Measurements from ENCODE around the gene TBC1D17. TPM values are rescaled to one million over a fixed set of nuclear protein-coding genes. Genes with fewer than 3 reads are reported as not detected.

TBC1D17 gene
- total RNA-seq, 1 donor from 2014 or later, result 35.6 TPM

- DNase-seq (ENCODE audit: extremely low read depth, low read depth, low spot score), result no peak
Measured at GRCh38 chr19:49847731-49848696, 29.5 kb upstream of the TBC1D17 start.

DNA sequence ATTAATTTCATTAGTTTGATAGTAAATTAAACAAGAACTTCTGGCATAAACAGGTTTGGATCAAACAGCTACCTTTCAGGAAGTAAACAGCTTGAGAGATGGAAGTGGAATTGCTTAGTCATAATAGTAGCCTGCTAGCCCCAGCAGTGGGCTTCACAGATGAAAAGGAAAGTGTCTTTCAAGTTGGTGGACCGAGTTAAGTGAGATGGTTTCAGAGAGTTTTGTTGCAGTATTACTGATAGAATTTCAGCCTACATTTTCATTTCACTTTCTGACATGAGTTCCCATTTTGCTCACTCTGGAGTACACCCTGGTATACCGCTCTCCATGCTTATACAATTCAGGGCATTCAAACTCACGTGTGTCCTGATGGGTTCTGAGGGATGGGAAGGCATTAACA, 28.6 kb upstream of the TBC1D17 start:
- no peak for DNase-seq (ENCODE audit: extremely low read depth, low read depth, low spot score)

DNA sequence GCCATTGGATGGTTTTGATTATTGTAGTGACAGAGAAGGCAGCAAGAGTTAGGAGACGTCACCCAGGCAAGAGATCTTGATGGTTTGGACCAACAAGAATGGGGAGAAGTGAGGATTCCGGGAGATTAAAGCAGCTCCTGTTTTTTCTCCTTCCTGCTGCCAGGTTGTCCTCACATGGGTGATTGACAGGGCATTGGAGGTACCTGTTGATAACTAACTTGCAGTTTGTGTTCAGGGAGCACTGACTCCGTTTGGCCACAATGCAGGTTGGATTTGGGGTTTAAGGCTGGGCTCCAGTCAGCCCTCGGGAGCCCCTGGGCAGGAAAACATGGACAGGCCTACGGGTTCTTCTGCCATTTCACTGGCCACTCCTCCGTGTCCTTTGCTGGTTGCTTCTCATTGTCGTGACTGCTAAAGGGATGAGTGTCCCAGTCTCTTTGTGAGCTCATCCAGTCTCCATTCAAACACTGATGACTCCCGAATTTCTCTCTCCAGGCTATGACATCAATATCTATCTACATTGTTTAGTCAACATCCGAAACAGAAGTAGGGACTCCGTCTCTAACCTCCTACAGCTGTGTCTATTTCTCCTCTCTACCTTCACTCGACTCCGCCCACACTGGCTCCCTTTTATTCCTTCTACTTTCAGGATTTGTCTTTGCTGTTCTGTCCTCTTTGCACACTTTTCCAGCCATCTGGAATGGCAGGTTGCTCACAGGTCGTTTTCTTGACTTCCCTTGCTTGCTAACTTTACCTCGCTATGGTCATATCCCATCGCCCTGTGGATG, 27.9 kb upstream of the TBC1D17 start:
- no peak for DNase-seq (ENCODE audit: extremely low read depth, low read depth, low spot score)

DNA sequence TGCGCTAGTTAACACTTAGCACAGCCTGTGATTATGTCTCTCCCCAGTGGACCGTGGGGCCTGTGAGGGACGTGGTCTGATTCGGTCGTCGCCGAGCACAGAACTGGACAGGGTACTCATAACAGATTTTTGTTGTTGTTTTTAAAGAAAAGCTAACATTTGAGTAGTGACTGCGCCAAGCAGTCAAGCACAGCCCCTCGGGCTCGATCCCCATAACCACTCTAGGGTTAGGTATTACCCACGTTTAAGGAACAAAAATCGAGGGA, 27.3 kb upstream of the TBC1D17 start:
- no peak for DNase-seq (ENCODE audit: extremely low read depth, low read depth, low spot score)

DNA sequence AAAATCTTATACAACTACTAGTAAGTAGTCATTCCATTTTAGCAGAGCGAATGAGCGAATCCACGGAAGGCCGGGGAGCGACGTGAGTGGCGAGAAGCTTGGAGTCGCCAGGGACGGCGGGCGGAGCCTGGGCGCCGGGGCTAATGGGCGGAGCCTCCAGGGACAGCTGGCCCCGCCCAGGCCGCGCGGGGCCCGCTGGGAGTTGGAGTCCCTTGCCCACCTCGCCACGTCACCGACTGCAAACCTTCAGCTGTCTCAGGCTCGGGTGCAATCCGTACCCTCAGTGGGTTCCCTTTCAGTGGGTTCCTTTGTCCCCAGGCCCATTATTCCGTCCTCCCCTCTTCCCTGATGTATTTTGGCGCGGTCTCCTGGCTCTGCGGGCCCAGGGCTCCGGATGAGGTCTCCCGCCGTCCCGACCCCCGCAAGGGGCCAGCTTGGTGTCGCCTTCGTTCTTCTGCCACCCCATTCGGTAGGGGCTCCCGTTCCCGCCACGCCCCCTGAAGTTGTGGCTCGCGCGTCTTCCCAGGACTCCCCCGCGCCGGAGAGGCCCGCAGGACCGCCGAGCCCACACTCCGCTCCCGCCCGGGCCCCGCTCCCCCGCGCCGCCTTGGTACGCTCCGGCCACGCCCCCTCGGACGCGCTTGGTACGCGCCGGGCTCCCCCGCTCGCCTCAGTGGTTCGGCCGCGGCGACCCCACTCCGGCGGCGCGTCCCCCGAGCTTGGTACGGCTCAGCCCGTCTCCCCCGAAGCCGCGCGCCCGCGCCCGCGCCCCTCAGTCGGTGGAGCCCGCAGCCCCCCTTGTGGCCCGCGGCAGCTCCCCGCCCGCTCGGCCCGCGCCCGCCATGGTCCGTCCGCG, 26.8 kb upstream of the TBC1D17 start, which contains the start of gene PTOV1:
Gene PTOV1 (plus strand): TSS at position 673 of the 856 bp plus-strand sequence.
- no peak for DNase-seq (ENCODE audit: extremely low read depth, low read depth, low spot score)

DNA sequence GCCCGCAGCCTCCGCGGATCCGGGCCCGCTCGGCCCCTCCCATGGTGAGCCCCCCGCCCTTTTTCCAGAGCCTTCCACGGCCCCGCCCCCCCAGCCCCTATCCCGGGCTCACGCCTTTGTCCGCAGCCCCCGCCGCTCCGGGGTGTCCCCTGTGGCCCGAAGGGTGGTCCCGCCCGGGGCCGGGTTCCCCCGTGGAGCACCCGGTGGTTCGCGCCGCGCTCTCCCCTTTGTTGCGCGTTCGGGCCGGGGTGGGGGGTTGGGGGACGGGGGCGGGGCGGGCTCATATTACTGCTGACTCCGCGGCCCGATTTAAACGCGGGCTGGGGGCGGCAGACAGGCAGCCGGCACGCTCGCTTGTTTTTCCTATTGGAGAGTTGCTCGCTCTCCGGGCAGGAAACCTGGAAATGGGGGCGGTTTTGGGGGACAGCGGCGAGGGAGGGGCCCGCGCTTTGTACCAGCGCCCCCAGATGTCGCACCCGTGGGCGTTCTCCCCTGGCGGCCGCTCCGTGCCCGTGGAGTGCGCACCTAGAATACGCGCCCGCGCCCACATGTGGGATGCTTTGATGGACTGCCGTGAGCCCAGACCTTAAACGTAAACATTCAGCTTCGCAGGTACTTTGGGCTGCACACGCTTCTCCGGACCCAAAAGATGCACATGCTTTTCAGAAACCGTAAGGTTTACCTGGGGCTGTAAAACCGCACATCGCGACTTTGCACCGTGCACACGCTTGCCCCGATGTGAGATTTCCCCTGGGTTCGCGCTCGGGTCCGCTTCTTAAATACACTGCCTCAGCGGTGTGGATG, 25.8 kb upstream of the TBC1D17 start:
- no peak for DNase-seq (ENCODE audit: extremely low read depth, low read depth, low spot score)

DNA sequence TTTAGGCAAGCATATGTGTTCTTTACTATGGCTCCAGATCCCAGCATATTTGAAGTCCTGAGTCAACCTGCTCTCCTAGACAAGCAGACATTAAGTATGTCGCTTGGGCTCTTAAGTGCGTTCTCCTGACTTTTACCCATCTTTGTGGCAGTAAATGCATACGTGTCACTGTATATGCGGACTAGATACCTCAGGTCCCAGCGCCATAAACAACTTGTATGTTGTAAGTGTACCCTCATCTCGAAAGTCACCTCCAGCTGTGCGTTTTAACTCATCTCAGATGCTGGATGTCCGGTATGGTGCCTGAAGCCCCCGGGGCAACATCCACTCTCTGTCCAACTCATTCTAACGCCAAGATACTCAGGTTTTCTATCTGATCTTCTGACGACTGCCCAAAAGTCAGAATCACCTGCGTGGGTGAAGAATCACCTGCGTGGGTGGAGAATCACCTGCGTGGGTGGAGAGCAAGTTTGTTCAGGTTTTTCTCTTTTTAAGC, 24.8 kb upstream of the TBC1D17 start:
- no peak for DNase-seq (ENCODE audit: extremely low read depth, low read depth, low spot score)

- no peak for DNase-seq (ENCODE audit: extremely low read depth, low read depth, low spot score)
Measured at GRCh38 chr19:49853852-49854377, 23.6 kb upstream of the TBC1D17 start.

DNA sequence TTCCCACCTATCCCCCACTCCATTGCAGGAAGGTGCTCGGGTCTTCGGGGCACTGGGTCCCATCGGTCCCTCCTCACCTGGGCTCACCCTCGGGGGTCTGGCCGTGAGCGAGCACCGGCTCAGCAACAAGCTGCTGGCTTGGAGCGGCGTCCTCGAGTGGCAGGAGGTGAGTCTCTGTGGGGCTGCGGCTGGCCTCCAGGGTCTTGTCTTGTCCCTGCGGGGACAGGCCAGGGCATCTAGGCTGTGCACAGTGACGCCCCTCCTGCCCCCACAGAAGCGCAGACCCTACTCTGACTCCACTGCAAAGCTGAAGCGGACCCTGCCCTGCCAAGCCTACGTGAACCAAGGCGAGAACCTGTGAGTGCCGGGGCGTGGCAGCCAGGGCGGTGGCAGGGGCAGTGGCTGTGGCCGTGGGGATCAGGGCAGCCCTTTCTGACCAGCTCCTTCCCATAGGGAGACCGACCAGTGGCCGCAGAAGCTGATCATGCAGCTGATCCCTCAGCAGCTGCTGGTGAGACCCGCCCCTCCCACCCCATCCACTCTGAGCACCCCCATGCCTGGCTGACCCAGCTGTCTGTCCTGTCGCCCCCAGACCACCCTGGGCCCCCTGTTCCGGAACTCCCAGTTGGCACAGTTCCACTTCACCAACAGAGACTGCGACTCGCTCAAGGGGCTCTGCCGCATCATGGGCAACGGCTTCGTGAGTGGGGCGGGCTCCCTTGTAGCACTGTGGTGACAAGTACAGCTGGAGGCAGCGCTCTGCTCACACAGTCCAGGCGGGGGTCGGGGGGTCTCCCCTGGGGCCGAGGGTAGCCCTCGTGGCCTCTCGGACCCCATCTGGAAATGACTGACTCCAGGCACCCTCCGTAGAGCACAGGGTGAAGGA, 22.9 kb upstream of the TBC1D17 start:
- DNase-seq (ENCODE audit: extremely low read depth, low read depth, low spot score), result no peak

DNA sequence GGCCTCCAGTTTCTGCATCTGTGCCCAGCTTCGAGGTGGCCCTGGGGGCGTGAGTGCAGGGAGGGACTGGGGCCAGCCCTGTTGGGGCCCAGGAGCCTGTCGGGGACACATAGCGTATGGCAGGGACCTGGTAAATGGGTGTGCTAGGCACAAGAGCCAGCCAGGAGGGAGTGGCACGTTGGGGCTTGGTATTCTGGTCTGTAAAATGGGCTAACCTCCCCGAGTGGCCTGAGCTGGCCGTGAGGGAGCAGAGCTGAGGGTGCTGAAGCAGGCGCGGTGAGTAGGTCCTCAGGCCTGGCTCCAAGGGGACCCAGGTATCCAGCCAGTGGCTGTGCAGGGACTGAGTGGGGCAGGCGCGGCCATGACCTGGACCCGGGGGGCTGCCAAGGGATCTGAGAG, 22.2 kb upstream of the TBC1D17 start:
- no peak for DNase-seq (ENCODE audit: extremely low read depth, low read depth, low spot score)

GRCh38 chr19:49855676-49856573, 21.6 kb upstream of the TBC1D17 start:
- DNase-seq (ENCODE audit: extremely low read depth, low read depth, low spot score), result no peak

GRCh38 chr19:49856574-49857021, 20.9 kb upstream of the TBC1D17 start:
- no peak for DNase-seq (ENCODE audit: extremely low read depth, low read depth, low spot score)

GRCh38 chr19:49857061-49857837, 20.3 kb upstream of the TBC1D17 start:
- no peak for DNase-seq (ENCODE audit: extremely low read depth, low read depth, low spot score)

DNA sequence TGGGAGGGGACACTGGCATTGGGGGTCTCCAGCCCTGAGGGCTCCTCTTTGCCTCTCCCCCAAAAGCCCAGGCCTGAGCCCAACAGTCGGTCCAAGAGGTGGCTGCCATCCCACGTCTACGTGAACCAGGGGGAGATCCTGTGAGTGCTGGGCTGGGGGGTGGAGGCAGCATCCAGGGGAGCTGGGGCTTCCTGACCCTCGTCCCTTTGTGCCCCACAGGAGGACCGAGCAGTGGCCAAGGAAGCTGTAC, 19.7 kb upstream of the TBC1D17 start:
- no peak for DNase-seq (ENCODE audit: extremely low read depth, low read depth, low spot score)

- DNase-seq (ENCODE audit: extremely low read depth, low read depth, low spot score), result no peak
Measured at GRCh38 chr19:49858088-49858985, 19.2 kb upstream of the TBC1D17 start.

- DNase-seq (ENCODE audit: extremely low read depth, low read depth, low spot score), result no peak
Measured at GRCh38 chr19:49859682-49860335, 17.7 kb upstream of the TBC1D17 start.

Measured in glomerular endothelial cell (primary cell).